ENCODE measurements around the gene RBFA. TPM values are rescaled to one million over a fixed set of nuclear protein-coding genes. Genes with fewer than 3 reads are reported as not detected.
A peak's percentile ranks its signal among the peaks of the same experiment; 100 is the strongest.

Gene RBFA
- total and polyA plus RNA-seq, 2 of the 13 experiments (the other 11 are each of a cell fraction or from before 2014, with no cell fraction given), result 29.7 to 42.4 TPM

GRCh38 chr18:80034068-80034851 is at the start of gene RBFA (continued):
- TF ChIP-seq SNAPC2 (CRISPR knock-in tag; IDR thresholded peaks at IDR 0.05) (no peak), ZFP1 (CRISPR knock-in tag; IDR thresholded peaks at IDR 0.05) (no peak; the same call in 1 of the 2 replicates), ZNF280B (CRISPR knock-in tag; IDR thresholded peaks at IDR 0.05; ENCODE audit: borderline replicate concordance) (no peak), CERS6 (CRISPR knock-in tag; IDR thresholded peaks at IDR 0.05) (peak; percentile 74; the same call in 1 of the 2 replicates), ZFP41 (CRISPR knock-in tag; IDR thresholded peaks at IDR 0.05; ENCODE audit: borderline replicate concordance) (peak; percentile 81; the same call in 1 of the 2 replicates), KLF9 (CRISPR knock-in tag; IDR thresholded peaks at IDR 0.05; ENCODE audit: low read depth) (peak; percentile 87), ARHGAP35 (CRISPR knock-in tag; IDR thresholded peaks at IDR 0.05; ENCODE audit: borderline replicate concordance) (peak; percentile 83; the same call in 1 of the 2 replicates), CHCHD3 (CRISPR knock-in tag; IDR thresholded peaks at IDR 0.05) (no peak), ZNF709 (CRISPR knock-in tag; IDR thresholded peaks at IDR 0.05) (0 out of 2 replicates have a peak, but pooled peaks have one; percentile 53), ZNF713 (CRISPR knock-in tag; IDR thresholded peaks at IDR 0.05) (no peak), BORCS8-MEF2B (CRISPR knock-in tag; IDR thresholded peaks at IDR 0.05) (peak; percentile 76; the same call in 1 of the 2 replicates), NCOR1 (IDR thresholded peaks at IDR 0.05; ENCODE audit: borderline replicate concordance, low read length) (no peak), FLYWCH1 (CRISPR knock-in tag; IDR thresholded peaks at IDR 0.05) (no peak), GABPA (IDR thresholded peaks at IDR 0.05; ENCODE audit: low read depth, low read length) (no peak), GABPA (CRISPR knock-in tag; IDR thresholded peaks at IDR 0.05; ENCODE audit: low read depth) (no peak), ZNF619 (CRISPR knock-in tag; IDR thresholded peaks at IDR 0.05) (peak; percentile 61; the same call in 1 of the 2 replicates), ZNF205 (CRISPR knock-in tag; IDR thresholded peaks at IDR 0.05) (no peak), ZFP90 (CRISPR knock-in tag; IDR thresholded peaks at IDR 0.05; ENCODE audit: borderline replicate concordance) (peak; percentile 50; the same call in 1 of the 2 replicates), EED (CRISPR knock-in tag; IDR thresholded peaks at IDR 0.05) (no peak), AHR (CRISPR knock-in tag; IDR thresholded peaks at IDR 0.05) (0 out of 2 replicates have a peak, but pooled peaks have one; percentile 27), ZFP82 (CRISPR knock-in tag; IDR thresholded peaks at IDR 0.05; ENCODE audit: borderline replicate concordance) (peak; percentile 80; the same call in 1 of the 2 replicates), TMF1 (CRISPR knock-in tag; IDR thresholded peaks at IDR 0.05; ENCODE audit: low read depth) (no peak)
- TF ChIP-seq, protein P1, sequence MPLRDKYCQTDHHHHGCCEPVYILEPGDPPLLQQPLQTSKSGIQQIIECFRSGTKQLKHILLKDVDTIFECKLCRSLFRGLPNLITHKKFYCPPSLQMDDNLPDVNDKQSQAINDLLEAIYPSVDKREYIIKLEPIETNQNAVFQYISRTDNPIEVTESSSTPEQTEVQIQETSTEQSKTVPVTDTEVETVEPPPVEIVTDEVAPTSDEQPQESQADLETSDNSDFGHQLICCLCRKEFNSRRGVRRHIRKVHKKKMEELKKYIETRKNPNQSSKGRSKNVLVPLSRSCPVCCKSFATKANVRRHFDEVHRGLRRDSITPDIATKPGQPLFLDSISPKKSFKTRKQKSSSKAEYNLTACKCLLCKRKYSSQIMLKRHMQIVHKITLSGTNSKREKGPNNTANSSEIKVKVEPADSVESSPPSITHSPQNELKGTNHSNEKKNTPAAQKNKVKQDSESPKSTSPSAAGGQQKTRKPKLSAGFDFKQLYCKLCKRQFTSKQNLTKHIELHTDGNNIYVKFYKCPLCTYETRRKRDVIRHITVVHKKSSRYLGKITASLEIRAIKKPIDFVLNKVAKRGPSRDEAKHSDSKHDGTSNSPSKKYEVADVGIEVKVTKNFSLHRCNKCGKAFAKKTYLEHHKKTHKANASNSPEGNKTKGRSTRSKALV (CRISPR knock-in tag; IDR thresholded peaks at IDR 0.05), result peak; percentile 92
- TF ChIP-seq, protein P2, sequence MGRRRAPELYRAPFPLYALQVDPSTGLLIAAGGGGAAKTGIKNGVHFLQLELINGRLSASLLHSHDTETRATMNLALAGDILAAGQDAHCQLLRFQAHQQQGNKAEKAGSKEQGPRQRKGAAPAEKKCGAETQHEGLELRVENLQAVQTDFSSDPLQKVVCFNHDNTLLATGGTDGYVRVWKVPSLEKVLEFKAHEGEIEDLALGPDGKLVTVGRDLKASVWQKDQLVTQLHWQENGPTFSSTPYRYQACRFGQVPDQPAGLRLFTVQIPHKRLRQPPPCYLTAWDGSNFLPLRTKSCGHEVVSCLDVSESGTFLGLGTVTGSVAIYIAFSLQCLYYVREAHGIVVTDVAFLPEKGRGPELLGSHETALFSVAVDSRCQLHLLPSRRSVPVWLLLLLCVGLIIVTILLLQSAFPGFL (CRISPR knock-in tag; IDR thresholded peaks at IDR 0.05), result no peak

Data from HepG2 (cell line).